K562 (cell line): ENCODE data around the gene KIFAP3. TPM values are rescaled to one million over a fixed set of nuclear protein-coding genes. Genes with fewer than 3 reads are reported as not detected.

Experiments used
- ARID1B ChIP-seq: fragments of 450-650 bp; IDR thresholded peaks from 2 replicates; pipeline ENCODE4 v1.6.1; 2016; ENCODE audit warnings: antibody characterized with exemption, mild to moderate bottlenecking, inconsistent platforms
- FOXA1 ChIP-seq: fragments of 450-650 bp; IDR thresholded peaks from 2 replicates; pipeline ENCODE4 v1.6.1; 2016; ENCODE audit warnings: mild to moderate bottlenecking, borderline replicate concordance
- HOXB6 ChIP-seq: fragments of 250-450 bp; sonication (Bioruptor Pico); IDR thresholded peaks from 2 replicates; pipeline ENCODE4 v1.5.1; 2022; ENCODE audit warnings: mild to moderate bottlenecking, borderline replicate concordance
- NR2F6 ChIP-seq: fragments of 450-650 bp; formaldehyde crosslinking; IDR thresholded peaks from 2 replicates; pipeline ENCODE4 v1.4.0; 2020; ENCODE audit warnings: mild to moderate bottlenecking
- RAD21 ChIP-seq, 2 experiments: fragments of 250-450 bp in 1 of 2; fragments of 450-650 bp in 1 of 2; sonication (Bioruptor Pico) in 1 of 2; formaldehyde crosslinking in 1 of 2; IDR thresholded peaks in 1 of 2; conservative IDR thresholded peaks in 1 of 2; 2 replicates each; pipeline versions ENCODE4 v1.4.0 to v1.8.0; 2020 to 2022; ENCODE audit warnings: mild to moderate bottlenecking in 2 of 2, moderate library complexity in 1 of 2
- RBM17 ChIP-seq: fragments of 200-400 bp; formaldehyde crosslinking; IDR thresholded peaks from 2 replicates; pipeline ENCODE4 v1.6.1; 2017; ENCODE audit warnings: low read depth, mild to moderate bottlenecking, low read length, borderline replicate concordance
- TBL1XR1 ChIP-seq, 2 experiments: IDR thresholded peaks; 2 replicates each; pipeline ENCODE4 v1.6.1; 2012; ENCODE audit warnings: improper control_type of control experiment in 2 of 2, low read length in 2 of 2, mild to moderate bottlenecking in 1 of 2
- XRCC4 ChIP-seq: IDR thresholded peaks from one replicate; pipeline ENCODE4 v1.6.1; 2011; ENCODE audit not compliant: insufficient read depth, insufficient read length; ENCODE audit errors: extremely low read depth
- YY1 ChIP-seq, 3 experiments: IDR thresholded peaks; 2 replicates each; pipeline ENCODE4 v1.6.1; 2011; ENCODE audit warnings: low read length in 2 of 3, mild to moderate bottlenecking in 2 of 3, moderate library complexity in 2 of 3, borderline replicate concordance in 1 of 3, control low read depth in 1 of 3, low read depth in 1 of 3; ENCODE audit not compliant: insufficient read depth in 3 of 3, insufficient replicate concordance in 2 of 3, control insufficient read depth in 1 of 3, insufficient read length in 1 of 3; ENCODE audit errors: extremely low read depth in 1 of 3
- ZBTB17 ChIP-seq: fragments of 450-650 bp; formaldehyde crosslinking; IDR thresholded peaks from 2 replicates; pipeline ENCODE4 v1.4.0; 2020; ENCODE audit warnings: mild to moderate bottlenecking
- ZNF436 ChIP-seq: fragments of 250-450, 450-650 bp; sonication (Bioruptor Pico); formaldehyde crosslinking; IDR thresholded peaks from 2 replicates; pipeline ENCODE4 v1.7.0; 2020; ENCODE audit warnings: mild to moderate bottlenecking
- polyA plus RNA-seq, 8 experiments: library from polyadenylated mRNA; depleted of rRNA in 4 of 8; stranded (reverse) in 5 of 8; unstranded in 3 of 8; fragments of >200 nt; fragmentation: Nextera tagmentation in 2 of 8; fragmentation: Illumina TruSeq in 1 of 8; extraction: Ambion mirVana in 2 of 8; extraction: Trizol in 1 of 8; gene quantifications; 2 replicates each; pipeline versions ENCODE4 v1.2.1 to v1.2.3, GENCODE V29; 2011 to 2014; ENCODE audit warnings: inconsistent platforms in 1 of 8, missing spikeins in 1 of 8
- total RNA-seq, 7 experiments: library from RNA; depleted of rRNA in 6 of 7; stranded (reverse); fragments of >200 nt in 6 of 7; fragmentation: Illumina TruSeq in 2 of 7; extraction: Trizol in 2 of 7; gene quantifications; 2 replicates each; pipeline versions ENCODE4 v1.2.1 to v1.2.3, GENCODE V29; 2011 to 2021; ENCODE audit warnings: low replicate concordance in 1 of 7
- TF ChIP-seq, protein P1 (sequence below): sonication (generic); IDR thresholded peaks from 2 replicates; pipeline ENCODE4 v1.6.1; 2016
- TF ChIP-seq, protein P2 (sequence below): fragments of 450-650 bp; formaldehyde crosslinking; IDR thresholded peaks from 2 replicates; pipeline ENCODE4 v1.4.0; 2022; ENCODE audit warnings: missing genetic modification characterization
- TF ChIP-seq, protein P3 (sequence below): fragments of 200-800 bp; sonication (Bioruptor generic); IDR thresholded peaks from 2 replicates; pipeline ENCODE4 v1.6.1; 2017; ENCODE audit warnings: missing genetic modification characterization, missing compliant biosample characterization
- TF ChIP-seq, protein P4 (sequence below): fragments of 150-350 bp; IDR thresholded peaks from 2 replicates; pipeline ENCODE4 v1.6.1; 2014; ENCODE audit warnings: low read depth, mild to moderate bottlenecking, low read length, borderline replicate concordance
- TF ChIP-seq, protein P5 (sequence below), 2 experiments: IDR thresholded peaks in 1 of 2; conservative IDR thresholded peaks in 1 of 2; 2 replicates each; pipeline ENCODE4 v1.6.1; 2016; ENCODE audit warnings: low read depth in 2 of 2, mild to moderate bottlenecking in 1 of 2, missing compliant biosample characterization in 1 of 2, missing genetic modification characterization in 1 of 2, moderate library complexity in 1 of 2

KIFAP3 gene
- total and polyA plus RNA-seq, 9 of the 15 experiments (the other 6 are each of a cell fraction or from before 2014, with no cell fraction given): 8.8 to 17.5 (median 11.8) TPM

DNA sequence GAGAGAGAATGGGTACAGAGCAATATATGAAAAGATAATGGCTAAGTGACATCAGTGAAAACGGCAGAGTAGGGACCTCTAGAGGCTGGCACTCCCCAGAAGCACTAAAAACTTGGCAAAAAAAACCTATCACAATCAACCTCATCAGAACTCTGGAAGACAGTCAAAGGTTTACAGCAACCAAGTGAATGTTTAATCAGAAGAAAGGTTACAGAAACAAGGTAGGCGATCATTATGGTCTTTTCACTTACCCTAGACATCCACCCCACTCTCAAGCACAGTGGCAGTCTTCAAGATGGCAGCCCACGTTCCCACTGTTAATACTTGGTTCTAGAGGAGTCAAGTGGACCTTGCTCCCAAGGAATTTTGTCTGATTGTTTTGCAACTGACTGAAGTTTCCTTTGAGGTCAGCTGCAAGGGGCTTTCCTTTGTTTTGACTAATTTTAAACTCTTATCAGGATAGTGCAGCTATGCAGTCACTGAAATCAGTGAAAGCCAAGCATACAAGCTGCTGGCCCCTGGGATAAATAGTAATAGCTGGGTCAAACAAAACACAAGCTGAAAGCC lies 7.2 kb downstream of the KIFAP3 start (continued):
- TF ChIP-seq, protein P1, sequence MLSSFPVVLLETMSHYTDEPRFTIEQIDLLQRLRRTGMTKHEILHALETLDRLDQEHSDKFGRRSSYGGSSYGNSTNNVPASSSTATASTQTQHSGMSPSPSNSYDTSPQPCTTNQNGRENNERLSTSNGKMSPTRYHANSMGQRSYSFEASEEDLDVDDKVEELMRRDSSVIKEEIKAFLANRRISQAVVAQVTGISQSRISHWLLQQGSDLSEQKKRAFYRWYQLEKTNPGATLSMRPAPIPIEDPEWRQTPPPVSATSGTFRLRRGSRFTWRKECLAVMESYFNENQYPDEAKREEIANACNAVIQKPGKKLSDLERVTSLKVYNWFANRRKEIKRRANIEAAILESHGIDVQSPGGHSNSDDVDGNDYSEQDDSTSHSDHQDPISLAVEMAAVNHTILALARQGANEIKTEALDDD: no peak
- TF ChIP-seq, protein P2, sequence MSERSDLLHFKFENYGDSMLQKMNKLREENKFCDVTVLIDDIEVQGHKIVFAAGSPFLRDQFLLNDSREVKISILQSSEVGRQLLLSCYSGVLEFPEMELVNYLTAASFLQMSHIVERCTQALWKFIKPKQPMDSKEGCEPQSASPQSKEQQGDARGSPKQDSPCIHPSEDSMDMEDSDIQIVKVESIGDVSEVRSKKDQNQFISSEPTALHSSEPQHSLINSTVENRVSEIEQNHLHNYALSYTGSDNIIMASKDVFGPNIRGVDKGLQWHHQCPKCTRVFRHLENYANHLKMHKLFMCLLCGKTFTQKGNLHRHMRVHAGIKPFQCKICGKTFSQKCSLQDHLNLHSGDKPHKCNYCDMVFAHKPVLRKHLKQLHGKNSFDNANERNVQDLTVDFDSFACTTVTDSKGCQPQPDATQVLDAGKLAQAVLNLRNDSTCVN (CRISPR knock-in tag): no peak
- TF ChIP-seq XRCC4 (no peak), FOXA1 (no peak), ARID1B (peak; percentile 88), YY1 (IDR thresholded peaks at IDR 0.05; ENCODE audit: borderline replicate concordance in 1 of 3, control insufficient read depth in 1 of 3, extremely low read depth in 1 of 3, insufficient read depth in 3 of 3, insufficient read length in 1 of 3, insufficient replicate concordance in 2 of 3, low read depth in 1 of 3, low read length in 2 of 3) (peak in 1 of 3 experiments; percentile 28), ZBTB17 (CRISPR knock-in tag) (no peak), HOXB6 (CRISPR knock-in tag) (no peak), TBL1XR1 (IDR thresholded peaks at IDR 0.05; ENCODE audit: low read length in 2 of 2) (peak in 1 of 2 experiments; percentile 91; a peak in 2 of 4 replicates), RBM17 (no peak), NR2F6 (CRISPR knock-in tag) (0 out of 2 replicates have a peak, but pooled peaks have one; percentile 61), RAD21 (CRISPR knock-in tag; conservative IDR thresholded peaks at IDR 0.05 in 1 of 2, IDR thresholded peaks at IDR 0.05 in 1 of 2) (peak in 1 of 2 experiments; percentile 58; a peak in 3 of 4 replicates), ZNF436 (no peak)
- TF ChIP-seq, protein P3, sequence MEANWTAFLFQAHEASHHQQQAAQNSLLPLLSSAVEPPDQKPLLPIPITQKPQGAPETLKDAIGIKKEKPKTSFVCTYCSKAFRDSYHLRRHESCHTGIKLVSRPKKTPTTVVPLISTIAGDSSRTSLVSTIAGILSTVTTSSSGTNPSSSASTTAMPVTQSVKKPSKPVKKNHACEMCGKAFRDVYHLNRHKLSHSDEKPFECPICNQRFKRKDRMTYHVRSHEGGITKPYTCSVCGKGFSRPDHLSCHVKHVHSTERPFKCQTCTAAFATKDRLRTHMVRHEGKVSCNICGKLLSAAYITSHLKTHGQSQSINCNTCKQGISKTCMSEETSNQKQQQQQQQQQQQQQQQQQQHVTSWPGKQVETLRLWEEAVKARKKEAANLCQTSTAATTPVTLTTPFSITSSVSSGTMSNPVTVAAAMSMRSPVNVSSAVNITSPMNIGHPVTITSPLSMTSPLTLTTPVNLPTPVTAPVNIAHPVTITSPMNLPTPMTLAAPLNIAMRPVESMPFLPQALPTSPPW (CRISPR knock-in tag): no peak
- TF ChIP-seq, protein P4, sequence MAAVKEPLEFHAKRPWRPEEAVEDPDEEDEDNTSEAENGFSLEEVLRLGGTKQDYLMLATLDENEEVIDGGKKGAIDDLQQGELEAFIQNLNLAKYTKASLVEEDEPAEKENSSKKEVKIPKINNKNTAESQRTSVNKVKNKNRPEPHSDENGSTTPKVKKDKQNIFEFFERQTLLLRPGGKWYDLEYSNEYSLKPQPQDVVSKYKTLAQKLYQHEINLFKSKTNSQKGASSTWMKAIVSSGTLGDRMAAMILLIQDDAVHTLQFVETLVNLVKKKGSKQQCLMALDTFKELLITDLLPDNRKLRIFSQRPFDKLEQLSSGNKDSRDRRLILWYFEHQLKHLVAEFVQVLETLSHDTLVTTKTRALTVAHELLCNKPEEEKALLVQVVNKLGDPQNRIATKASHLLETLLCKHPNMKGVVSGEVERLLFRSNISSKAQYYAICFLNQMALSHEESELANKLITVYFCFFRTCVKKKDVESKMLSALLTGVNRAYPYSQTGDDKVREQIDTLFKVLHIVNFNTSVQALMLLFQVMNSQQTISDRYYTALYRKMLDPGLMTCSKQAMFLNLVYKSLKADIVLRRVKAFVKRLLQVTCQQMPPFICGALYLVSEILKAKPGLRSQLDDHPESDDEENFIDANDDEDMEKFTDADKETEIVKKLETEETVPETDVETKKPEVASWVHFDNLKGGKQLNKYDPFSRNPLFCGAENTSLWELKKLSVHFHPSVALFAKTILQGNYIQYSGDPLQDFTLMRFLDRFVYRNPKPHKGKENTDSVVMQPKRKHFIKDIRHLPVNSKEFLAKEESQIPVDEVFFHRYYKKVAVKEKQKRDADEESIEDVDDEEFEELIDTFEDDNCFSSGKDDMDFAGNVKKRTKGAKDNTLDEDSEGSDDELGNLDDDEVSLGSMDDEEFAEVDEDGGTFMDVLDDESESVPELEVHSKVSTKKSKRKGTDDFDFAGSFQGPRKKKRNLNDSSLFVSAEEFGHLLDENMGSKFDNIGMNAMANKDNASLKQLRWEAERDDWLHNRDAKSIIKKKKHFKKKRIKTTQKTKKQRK: no peak
- TF ChIP-seq, protein P5, sequence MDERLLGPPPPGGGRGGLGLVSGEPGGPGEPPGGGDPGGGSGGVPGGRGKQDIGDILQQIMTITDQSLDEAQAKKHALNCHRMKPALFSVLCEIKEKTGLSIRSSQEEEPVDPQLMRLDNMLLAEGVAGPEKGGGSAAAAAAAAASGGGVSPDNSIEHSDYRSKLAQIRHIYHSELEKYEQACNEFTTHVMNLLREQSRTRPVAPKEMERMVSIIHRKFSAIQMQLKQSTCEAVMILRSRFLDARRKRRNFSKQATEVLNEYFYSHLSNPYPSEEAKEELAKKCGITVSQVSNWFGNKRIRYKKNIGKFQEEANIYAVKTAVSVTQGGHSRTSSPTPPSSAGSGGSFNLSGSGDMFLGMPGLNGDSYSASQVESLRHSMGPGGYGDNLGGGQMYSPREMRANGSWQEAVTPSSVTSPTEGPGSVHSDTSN (CRISPR knock-in tag; IDR thresholded peaks at IDR 0.05; ENCODE audit: low read depth): no peak
- TF ChIP-seq, protein P5 (tag; conservative IDR thresholded peaks at IDR 0.05; ENCODE audit: low read depth): no peak
